Measurements from ENCODE around the gene FLNB. TPM values are rescaled to one million over a fixed set of nuclear protein-coding genes. Genes with fewer than 3 reads are reported as not detected.
A peak's percentile ranks its signal among the peaks of the same experiment; 100 is the strongest.

FLNB gene
- total RNA-seq, 2 experiments from 2014 or later, result 26.3 to 28.4 TPM

DNA sequence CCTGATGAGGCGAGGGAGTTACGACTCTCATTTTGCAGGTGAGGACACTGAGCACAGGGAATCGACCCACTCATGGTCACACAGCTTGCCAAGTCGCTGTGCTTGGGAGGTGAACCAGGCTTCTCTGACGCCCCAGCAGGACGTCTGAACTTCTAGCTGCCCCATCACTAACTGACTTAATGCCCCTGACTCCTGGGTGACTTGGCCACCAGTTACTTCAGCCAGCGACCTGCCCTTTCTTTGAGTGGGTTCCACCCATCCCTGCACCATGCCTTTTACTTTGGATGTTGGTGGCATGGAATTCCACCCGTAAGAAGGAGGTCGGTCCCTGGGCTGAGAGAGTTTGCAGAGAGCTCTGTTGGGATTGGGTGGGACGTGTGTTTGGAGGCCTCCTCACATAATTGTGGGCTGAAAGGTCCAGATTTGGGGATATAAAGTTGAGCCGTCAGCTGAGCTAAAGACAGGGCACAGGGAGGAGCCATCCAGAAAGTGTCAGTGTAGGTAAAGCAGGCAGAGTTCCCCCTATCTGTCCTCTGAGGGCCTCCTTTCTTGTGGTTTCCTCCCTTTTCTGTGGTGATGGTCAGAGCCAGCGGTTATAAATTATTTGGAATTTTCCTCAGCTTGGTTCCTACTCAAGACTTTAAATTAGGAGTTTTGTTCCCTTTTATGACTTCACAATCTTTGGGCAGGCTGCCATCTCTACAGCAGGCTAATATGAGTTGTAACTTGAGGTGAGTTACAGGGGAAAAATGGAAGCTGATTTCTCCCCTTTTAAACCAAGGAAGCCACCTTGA, 55.0 kb downstream of the FLNB start:
- POLR2A ChIA-PET, result interaction anchor here (0.6 to 1.1 kb wide), 3 partner anchors 10 to 117 kb away, joined by 3 to 5 read pairs (median 4); no protein-coding TSS in a partner anchor
- TF ChIP-seq, protein P1, sequence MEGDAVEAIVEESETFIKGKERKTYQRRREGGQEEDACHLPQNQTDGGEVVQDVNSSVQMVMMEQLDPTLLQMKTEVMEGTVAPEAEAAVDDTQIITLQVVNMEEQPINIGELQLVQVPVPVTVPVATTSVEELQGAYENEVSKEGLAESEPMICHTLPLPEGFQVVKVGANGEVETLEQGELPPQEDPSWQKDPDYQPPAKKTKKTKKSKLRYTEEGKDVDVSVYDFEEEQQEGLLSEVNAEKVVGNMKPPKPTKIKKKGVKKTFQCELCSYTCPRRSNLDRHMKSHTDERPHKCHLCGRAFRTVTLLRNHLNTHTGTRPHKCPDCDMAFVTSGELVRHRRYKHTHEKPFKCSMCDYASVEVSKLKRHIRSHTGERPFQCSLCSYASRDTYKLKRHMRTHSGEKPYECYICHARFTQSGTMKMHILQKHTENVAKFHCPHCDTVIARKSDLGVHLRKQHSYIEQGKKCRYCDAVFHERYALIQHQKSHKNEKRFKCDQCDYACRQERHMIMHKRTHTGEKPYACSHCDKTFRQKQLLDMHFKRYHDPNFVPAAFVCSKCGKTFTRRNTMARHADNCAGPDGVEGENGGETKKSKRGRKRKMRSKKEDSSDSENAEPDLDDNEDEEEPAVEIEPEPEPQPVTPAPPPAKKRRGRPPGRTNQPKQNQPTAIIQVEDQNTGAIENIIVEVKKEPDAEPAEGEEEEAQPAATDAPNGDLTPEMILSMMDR (IDR thresholded peaks at IDR 0.05), result no peak
- Mint-ChIP-seq H3K27ac (no peak overlapping the region), H3K27me3 (no peaks in the 10 kb centered on the region), H3K4me1 (ENCODE audit: low read depth) (peaks cover 29% of the 10 kb centered on the region), H3K9me3 (no peaks in the 10 kb centered on the region), H3K4me3 (no peak overlapping the region), H3K36me3 (ENCODE audit: low read depth) (no peaks in the 10 kb centered on the region)
- intact Hi-C loops (cut with micrococcal nuclease), result no loop called here
- no peak for ATAC-seq
- DNase-seq, result no peak
- CTCF ChIA-PET, result interaction anchor here (0.7 to 1.5 kb wide), 5 partner anchors 29 to 169 kb away, joined by 3 to 5 read pairs (median 4); partner anchors contain the start of gene FLNB

DNA sequence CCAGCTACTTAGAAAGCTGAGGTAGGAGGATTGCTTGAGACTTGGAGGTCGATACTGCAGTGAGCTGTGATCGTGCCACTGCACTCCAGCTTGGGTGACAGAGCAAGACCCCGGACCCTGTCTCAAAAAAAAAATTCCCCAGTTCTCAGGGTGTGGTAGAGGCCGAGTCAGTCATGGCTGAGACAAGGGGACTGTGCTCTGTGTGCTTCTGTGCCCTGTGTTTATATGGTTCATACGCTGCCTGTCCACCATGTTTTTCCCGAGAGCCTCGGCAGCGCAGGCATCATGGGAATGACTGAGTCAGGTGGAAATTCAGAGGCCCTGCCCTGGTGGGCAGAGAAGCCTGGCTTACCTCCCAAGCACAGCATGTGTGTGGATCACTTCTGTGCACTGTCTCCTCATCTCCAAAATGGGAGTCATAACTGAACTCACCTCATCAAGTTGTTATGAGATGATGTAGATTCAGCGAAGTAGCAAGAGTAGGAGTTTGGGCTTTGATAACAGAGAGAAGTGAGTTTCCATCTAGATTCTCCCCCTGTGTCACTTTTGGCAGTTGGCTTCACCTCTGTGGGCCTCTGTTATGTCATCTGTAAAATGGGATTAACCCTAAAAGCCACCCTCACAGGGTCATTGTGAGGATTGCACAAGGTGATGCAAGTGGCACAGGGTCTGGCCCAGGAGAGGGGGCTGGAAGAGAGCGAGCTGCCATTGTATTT, 56.9 kb downstream of the FLNB start:
- ChIA-PET POLR2A (no interaction called here), CTCF (no interaction called here)
- intact Hi-C loops (cut with micrococcal nuclease), result no loop called here
- DNase-seq, result no peak
- no peaks in the 10 kb centered on the region for H3K9me3 Mint-ChIP-seq
- TF ChIP-seq, protein P1 (IDR thresholded peaks at IDR 0.05), result no peak
- H3K4me1 Mint-ChIP-seq (ENCODE audit: low read depth), result peaks cover 23% of the 10 kb centered on the region
- no peaks in the 10 kb centered on the region for H3K27me3 Mint-ChIP-seq
- H3K36me3 Mint-ChIP-seq (ENCODE audit: low read depth), result no peaks in the 10 kb centered on the region
- peak; percentile 47 for ATAC-seq
- no peak overlapping the region for H3K27ac Mint-ChIP-seq
- H3K4me3 Mint-ChIP-seq, result no peak overlapping the region

DNA sequence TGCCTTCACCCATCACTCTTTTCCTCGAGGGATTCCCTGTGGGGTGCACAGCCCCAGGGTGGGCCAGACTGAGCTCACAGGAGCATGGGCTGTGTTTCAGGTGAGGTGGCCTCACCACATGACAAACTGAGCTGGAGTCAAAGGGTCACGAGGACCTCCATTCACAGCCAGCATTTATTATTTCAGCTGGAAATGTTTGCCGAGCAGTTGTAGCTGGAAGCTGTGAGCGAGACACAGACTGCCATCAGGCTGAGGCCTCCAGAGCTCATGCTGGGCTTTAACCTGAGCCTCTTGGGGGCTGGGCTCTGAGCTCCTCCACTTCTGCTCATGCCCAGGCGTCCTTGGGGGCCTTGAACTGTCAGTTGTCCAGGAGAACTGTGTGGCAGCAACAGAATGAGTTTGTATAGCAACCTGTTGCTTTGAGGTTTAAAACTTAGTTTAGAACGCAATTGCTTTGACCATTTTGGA, 57.5 kb downstream of the FLNB start:
- no peaks in the 10 kb centered on the region for H3K9me3 Mint-ChIP-seq
- H3K36me3 Mint-ChIP-seq (ENCODE audit: low read depth), result no peaks in the 10 kb centered on the region
- ATAC-seq, result no peak
- intact Hi-C loops (cut with micrococcal nuclease), result no loop called here
- H3K4me1 Mint-ChIP-seq (ENCODE audit: low read depth), result peaks cover 23% of the 10 kb centered on the region
- H3K27me3 Mint-ChIP-seq, result no peaks in the 10 kb centered on the region
- CTCF ChIA-PET, result no interaction called here
- no peak overlapping the region for H3K27ac Mint-ChIP-seq
- H3K4me3 Mint-ChIP-seq, result no peak overlapping the region
- POLR2A ChIA-PET, result no interaction called here
- no peak for DNase-seq
- TF ChIP-seq, protein P1 (IDR thresholded peaks at IDR 0.05), result no peak

DNA sequence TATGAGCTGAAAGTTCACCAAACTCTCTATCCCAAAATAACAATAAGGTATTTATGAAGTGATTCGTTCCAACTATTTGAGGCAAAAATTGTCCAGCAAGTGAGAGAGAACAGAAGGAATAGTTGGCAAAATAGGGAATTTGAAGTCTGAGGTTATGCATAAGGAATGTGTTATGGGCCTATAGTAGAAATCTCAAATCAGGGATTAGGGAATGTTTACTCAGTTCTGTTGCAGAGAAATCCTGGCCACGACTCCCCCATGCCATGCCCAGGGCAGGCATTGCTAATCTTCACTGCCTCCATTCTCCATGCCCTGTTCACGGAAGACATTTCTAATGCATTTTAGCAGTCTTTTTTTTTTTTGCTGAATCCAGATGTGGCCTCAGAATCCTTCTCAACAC, 58.6 kb downstream of the FLNB start:
- POLR2A ChIA-PET, result interaction anchor here (0.6 kb wide), 1 partner anchor 59 kb away, joined by 3 read pairs; the partner anchor contains the start of gene FLNB
- ATAC-seq, result no peak
- intact Hi-C loops (cut with micrococcal nuclease), result no loop called here
- no peak for DNase-seq
- no peak overlapping the region for H3K27ac Mint-ChIP-seq
- H3K9me3 Mint-ChIP-seq, result no peaks in the 10 kb centered on the region
- peaks cover 21% of the 10 kb centered on the region for H3K4me1 Mint-ChIP-seq (ENCODE audit: low read depth)
- CTCF ChIA-PET, result no interaction called here
- H3K36me3 Mint-ChIP-seq (ENCODE audit: low read depth), result no peaks in the 10 kb centered on the region
- TF ChIP-seq, protein P1 (IDR thresholded peaks at IDR 0.05), result no peak
- H3K27me3 Mint-ChIP-seq, result no peaks in the 10 kb centered on the region
- H3K4me3 Mint-ChIP-seq, result no peak overlapping the region
